Measurements from ENCODE around the gene SLC9A4.

The SLC9A4 gene

GRCh38 chr2:102527086-102527485 is 54.1 kb downstream of the SLC9A4 start:
- ChIA-PET POLR2A (no interaction called here), CTCF (no interaction called here)
- no peak for DNase-seq
- no peaks in the 10 kb centered on the region for H3K27me3 ChIP-seq (replicated peaks in 2 of 5; ENCODE audit: control insufficient read depth in 4 of 5, insufficient read depth in 5 of 5, low read length in 4 of 5)
- no peaks in the 10 kb centered on the region for H3K36me3 ChIP-seq (ENCODE audit: control insufficient read depth in 4 of 4, insufficient read depth in 4 of 4, low read length in 3 of 4)
- no peak overlapping the region for H3K4me3 ChIP-seq (ENCODE audit: control insufficient read depth in 1 of 7, extremely low read depth in 1 of 7, insufficient read depth in 4 of 7, low read depth in 2 of 7, low read length in 6 of 7)
- no peak overlapping the region for H3K27ac ChIP-seq (ENCODE audit: insufficient read depth in 1 of 2, low read depth in 1 of 2, low read length in 2 of 2, poor library complexity in 1 of 2, severe bottlenecking in 2 of 2)
- no peaks in the 10 kb centered on the region for H3K9me3 ChIP-seq (ENCODE audit: control extremely low read depth in 1 of 5, control insufficient read depth in 4 of 5, insufficient read depth in 2 of 5, low read depth in 1 of 5, low read length in 4 of 5)
- H3K4me1 ChIP-seq (ENCODE audit: control extremely low read depth in 1 of 4, control insufficient read depth in 4 of 4, insufficient read depth in 4 of 4, low read length in 3 of 4): no peaks in the 10 kb centered on the region

GRCh38 chr2:102538491-102538890 is 65.5 kb downstream of the SLC9A4 start:
- Histone ChIP-seq H3K9me3 (ENCODE audit: control extremely low read depth in 1 of 5, control insufficient read depth in 4 of 5, insufficient read depth in 2 of 5, low read depth in 1 of 5, low read length in 4 of 5) (peaks cover 0 to 2% (median 0%) of the 10 kb centered on the region in 5 experiments), H3K27me3 (replicated peaks in 2 of 5; ENCODE audit: control insufficient read depth in 4 of 5, insufficient read depth in 5 of 5, low read length in 4 of 5) (peaks cover 0 to 2% (median 0%) of the 10 kb centered on the region in 5 experiments), H3K4me3 (ENCODE audit: control insufficient read depth in 1 of 7, extremely low read depth in 1 of 7, insufficient read depth in 4 of 7, low read depth in 2 of 7, low read length in 6 of 7) (no peak overlapping the region), H3K27ac (ENCODE audit: insufficient read depth in 1 of 2, low read depth in 1 of 2, low read length in 2 of 2, poor library complexity in 1 of 2, severe bottlenecking in 2 of 2) (no peak overlapping the region), H3K36me3 (ENCODE audit: control insufficient read depth in 4 of 4, insufficient read depth in 4 of 4, low read length in 3 of 4) (no peaks in the 10 kb centered on the region), H3K4me1 (ENCODE audit: control extremely low read depth in 1 of 4, control insufficient read depth in 4 of 4, insufficient read depth in 4 of 4, low read length in 3 of 4) (no peaks in the 10 kb centered on the region)
- DNase-seq: no peak
- CTCF ChIA-PET: interaction anchor here (0.6 kb wide), 1 partner anchor 50 kb away, joined by 3 read pairs; no protein-coding TSS in a partner anchor
- 75% methylated on average over 2 of the region's 2 CpGs for WGBS (ENCODE audit: insufficient coverage)
- POLR2A ChIA-PET: no interaction called here

GRCh38 chr2:102540882-102541281 is 67.9 kb downstream of the SLC9A4 start:
- peaks cover 0 to 2% (median 0%) of the 10 kb centered on the region in 5 experiments for H3K27me3 ChIP-seq (replicated peaks in 2 of 5; ENCODE audit: control insufficient read depth in 4 of 5, insufficient read depth in 5 of 5, low read length in 4 of 5)
- POLR2A ChIA-PET: no interaction called here
- CTCF ChIA-PET: no interaction called here

GRCh38 chr2:102544182-102544581 is 71.2 kb downstream of the SLC9A4 start:
- POLR2A ChIA-PET: no interaction called here
- Histone ChIP-seq H3K27ac (ENCODE audit: insufficient read depth in 1 of 2, low read depth in 1 of 2, low read length in 2 of 2, poor library complexity in 1 of 2, severe bottlenecking in 2 of 2) (no peak overlapping the region), H3K27me3 (replicated peaks in 2 of 5; ENCODE audit: control insufficient read depth in 4 of 5, insufficient read depth in 5 of 5, low read length in 4 of 5) (peaks cover 0 to 2% (median 0%) of the 10 kb centered on the region in 5 experiments), H3K36me3 (ENCODE audit: control insufficient read depth in 4 of 4, insufficient read depth in 4 of 4, low read length in 3 of 4) (no peaks in the 10 kb centered on the region), H3K9me3 (ENCODE audit: control extremely low read depth in 1 of 5, control insufficient read depth in 4 of 5, insufficient read depth in 2 of 5, low read depth in 1 of 5, low read length in 4 of 5) (peaks cover 0 to 8% (median 3%) of the 10 kb centered on the region in 5 experiments), H3K4me3 (ENCODE audit: control insufficient read depth in 1 of 7, extremely low read depth in 1 of 7, insufficient read depth in 4 of 7, low read depth in 2 of 7, low read length in 6 of 7) (no peak overlapping the region), H3K4me1 (ENCODE audit: control extremely low read depth in 1 of 4, control insufficient read depth in 4 of 4, insufficient read depth in 4 of 4, low read length in 3 of 4) (no peaks in the 10 kb centered on the region)
- CTCF ChIA-PET: interaction anchor here (0.7 kb wide), 1 partner anchor 9 kb away, joined by 4 read pairs; no protein-coding TSS in a partner anchor
- WGBS (ENCODE audit: insufficient coverage): 100% methylated on average over 1 of the region's 1 CpG
- no peak for DNase-seq

More at GRCh38 chr2:102540882-102541281, 67.9 kb downstream of the SLC9A4 start:
- Histone ChIP-seq H3K4me3 (ENCODE audit: control insufficient read depth in 1 of 7, extremely low read depth in 1 of 7, insufficient read depth in 4 of 7, low read depth in 2 of 7, low read length in 6 of 7) (no peak overlapping the region), H3K4me1 (ENCODE audit: control extremely low read depth in 1 of 4, control insufficient read depth in 4 of 4, insufficient read depth in 4 of 4, low read length in 3 of 4) (no peaks in the 10 kb centered on the region), H3K36me3 (ENCODE audit: control insufficient read depth in 4 of 4, insufficient read depth in 4 of 4, low read length in 3 of 4) (no peaks in the 10 kb centered on the region), H3K27ac (ENCODE audit: insufficient read depth in 1 of 2, low read depth in 1 of 2, low read length in 2 of 2, poor library complexity in 1 of 2, severe bottlenecking in 2 of 2) (no peak overlapping the region), H3K9me3 (ENCODE audit: control extremely low read depth in 1 of 5, control insufficient read depth in 4 of 5, insufficient read depth in 2 of 5, low read depth in 1 of 5, low read length in 4 of 5) (no peaks in the 10 kb centered on the region)
- 100% methylated on average over 1 of the region's 4 CpGs for WGBS (ENCODE audit: insufficient coverage)
- no peak for DNase-seq

- Histone ChIP-seq H3K4me1 (ENCODE audit: control extremely low read depth in 1 of 4, control insufficient read depth in 4 of 4, insufficient read depth in 4 of 4, low read length in 3 of 4) (no peaks in the 10 kb centered on the region), H3K4me3 (ENCODE audit: control insufficient read depth in 1 of 7, extremely low read depth in 1 of 7, insufficient read depth in 4 of 7, low read depth in 2 of 7, low read length in 6 of 7) (no peak overlapping the region), H3K36me3 (ENCODE audit: control insufficient read depth in 4 of 4, insufficient read depth in 4 of 4, low read length in 3 of 4) (no peaks in the 10 kb centered on the region), H3K27me3 (replicated peaks in 2 of 5; ENCODE audit: control insufficient read depth in 4 of 5, insufficient read depth in 5 of 5, low read length in 4 of 5) (peaks cover 0 to 2% (median 0%) of the 10 kb centered on the region in 5 experiments), H3K27ac (ENCODE audit: insufficient read depth in 1 of 2, low read depth in 1 of 2, low read length in 2 of 2, poor library complexity in 1 of 2, severe bottlenecking in 2 of 2) (no peak overlapping the region), H3K9me3 (ENCODE audit: control extremely low read depth in 1 of 5, control insufficient read depth in 4 of 5, insufficient read depth in 2 of 5, low read depth in 1 of 5, low read length in 4 of 5) (peaks cover 0 to 24% (median 5%) of the 10 kb centered on the region in 5 experiments)
- ChIA-PET CTCF (no interaction called here), POLR2A (no interaction called here)
- 100% methylated on average over 1 of the region's 2 CpGs for WGBS (ENCODE audit: insufficient coverage)
- no peak for DNase-seq
Observed at GRCh38 chr2:102547462-102547861, 74.4 kb downstream of the SLC9A4 start.

- Histone ChIP-seq H3K27me3 (replicated peaks in 2 of 5; ENCODE audit: control insufficient read depth in 4 of 5, insufficient read depth in 5 of 5, low read length in 4 of 5) (peaks cover 0 to 2% (median 0%) of the 10 kb centered on the region in 5 experiments), H3K4me1 (ENCODE audit: control extremely low read depth in 1 of 4, control insufficient read depth in 4 of 4, insufficient read depth in 4 of 4, low read length in 3 of 4) (no peaks in the 10 kb centered on the region), H3K4me3 (ENCODE audit: control insufficient read depth in 1 of 7, extremely low read depth in 1 of 7, insufficient read depth in 4 of 7, low read depth in 2 of 7, low read length in 6 of 7) (no peak overlapping the region), H3K27ac (ENCODE audit: insufficient read depth in 1 of 2, low read depth in 1 of 2, low read length in 2 of 2, poor library complexity in 1 of 2, severe bottlenecking in 2 of 2) (no peak overlapping the region), H3K9me3 (ENCODE audit: control extremely low read depth in 1 of 5, control insufficient read depth in 4 of 5, insufficient read depth in 2 of 5, low read depth in 1 of 5, low read length in 4 of 5) (peaks cover 0 to 24% (median 5%) of the 10 kb centered on the region in 5 experiments), H3K36me3 (ENCODE audit: control insufficient read depth in 4 of 4, insufficient read depth in 4 of 4, low read length in 3 of 4) (no peaks in the 10 kb centered on the region)
- DNase-seq: no peak
- ChIA-PET POLR2A (no interaction called here), CTCF (no interaction called here)
- no CpG with 5 or more reads among the region's 1 CpG for WGBS (ENCODE audit: insufficient coverage)
Observed at GRCh38 chr2:102549027-102549426, 76.0 kb downstream of the SLC9A4 start.

- no peaks in the 10 kb centered on the region for H3K27me3 ChIP-seq (replicated peaks in 2 of 5; ENCODE audit: control insufficient read depth in 4 of 5, insufficient read depth in 5 of 5, low read length in 4 of 5)
- DNase-seq: no peak
- CTCF ChIA-PET: interaction anchor here (0.9 kb wide), 1 partner anchor 45 kb away, joined by 3 read pairs; no protein-coding TSS in a partner anchor
- no peak overlapping the region for H3K27ac ChIP-seq (ENCODE audit: insufficient read depth in 1 of 2, low read depth in 1 of 2, low read length in 2 of 2, poor library complexity in 1 of 2, severe bottlenecking in 2 of 2)
- H3K9me3 ChIP-seq (ENCODE audit: control extremely low read depth in 1 of 5, control insufficient read depth in 4 of 5, insufficient read depth in 2 of 5, low read depth in 1 of 5, low read length in 4 of 5): peaks cover 0 to 24% (median 5%) of the 10 kb centered on the region in 5 experiments
- H3K4me1 ChIP-seq (ENCODE audit: control extremely low read depth in 1 of 4, control insufficient read depth in 4 of 4, insufficient read depth in 4 of 4, low read length in 3 of 4): no peaks in the 10 kb centered on the region
- WGBS (ENCODE audit: insufficient coverage): 100% methylated on average over 2 of the region's 2 CpGs
- POLR2A ChIA-PET: no interaction called here
- H3K36me3 ChIP-seq (ENCODE audit: control insufficient read depth in 4 of 4, insufficient read depth in 4 of 4, low read length in 3 of 4): no peaks in the 10 kb centered on the region
- H3K4me3 ChIP-seq (ENCODE audit: control insufficient read depth in 1 of 7, extremely low read depth in 1 of 7, insufficient read depth in 4 of 7, low read depth in 2 of 7, low read length in 6 of 7): no peak overlapping the region
Observed at GRCh38 chr2:102550151-102550550, 77.1 kb downstream of the SLC9A4 start.
